ENCODE results near the gene DGKK. TPM values are rescaled to one million over a fixed set of nuclear protein-coding genes. Genes with fewer than 3 reads are reported as not detected.
"Not testable (repeated sequence)": the region's sequence is repeated elsewhere in the genome, so short reads cannot be mapped to it uniquely, and the experiment has no call there.

DGKK gene
- total RNA-seq, 1 donor, result not detected

GRCh38 chrX:50430917-50431575 lies 39.6 kb downstream of the DGKK start:
- DNase-seq (ENCODE audit: low read depth in 2 of 3, low spot score in 2 of 3), result peak in 2 of 3 donors; percentile 0 to 5

DNA sequence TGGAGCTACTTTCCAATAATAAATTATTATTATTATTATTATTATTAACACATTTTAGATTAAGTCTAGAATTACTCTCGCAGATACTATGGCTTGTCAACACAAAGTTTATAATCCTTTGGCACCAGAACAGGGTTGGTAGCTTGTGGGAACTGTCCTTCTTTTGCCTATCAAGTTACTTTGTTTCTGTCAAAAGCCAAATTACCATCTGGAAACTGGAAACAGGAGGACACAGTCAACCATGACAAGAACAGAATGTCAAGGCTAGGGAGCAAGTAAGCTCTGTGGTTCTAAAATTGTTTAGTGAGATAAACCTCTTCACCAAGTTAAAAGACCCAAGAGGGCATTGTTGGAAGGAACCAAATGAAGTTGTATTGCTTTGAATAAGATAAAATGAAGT lies 42.5 kb downstream of the DGKK start:
- DNase-seq (ENCODE audit: low read depth in 2 of 3, low spot score in 2 of 3), result no peak

DNA sequence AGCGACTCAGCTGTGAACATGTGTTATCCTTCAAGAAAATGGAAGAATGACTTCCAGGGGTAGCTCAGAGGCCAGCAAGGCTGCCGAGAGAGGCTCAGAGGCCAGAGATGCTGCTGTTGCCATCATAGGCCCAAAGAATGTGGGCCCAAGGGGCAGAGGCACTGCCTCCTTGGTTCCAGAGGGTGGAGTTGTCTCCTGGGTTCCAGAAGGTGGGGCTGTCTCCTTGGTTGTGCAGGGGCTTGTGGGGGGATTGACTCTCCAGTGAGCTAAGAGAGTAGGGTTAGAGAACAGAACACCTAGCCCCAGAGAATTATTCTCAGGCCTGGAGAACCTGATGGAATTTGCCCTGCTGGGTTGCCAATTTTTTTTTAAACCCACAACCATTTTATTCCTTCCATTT lies 62.6 kb downstream of the DGKK start:
- no peak for DNase-seq (ENCODE audit: low read depth in 2 of 3, low spot score in 2 of 3)

DNA sequence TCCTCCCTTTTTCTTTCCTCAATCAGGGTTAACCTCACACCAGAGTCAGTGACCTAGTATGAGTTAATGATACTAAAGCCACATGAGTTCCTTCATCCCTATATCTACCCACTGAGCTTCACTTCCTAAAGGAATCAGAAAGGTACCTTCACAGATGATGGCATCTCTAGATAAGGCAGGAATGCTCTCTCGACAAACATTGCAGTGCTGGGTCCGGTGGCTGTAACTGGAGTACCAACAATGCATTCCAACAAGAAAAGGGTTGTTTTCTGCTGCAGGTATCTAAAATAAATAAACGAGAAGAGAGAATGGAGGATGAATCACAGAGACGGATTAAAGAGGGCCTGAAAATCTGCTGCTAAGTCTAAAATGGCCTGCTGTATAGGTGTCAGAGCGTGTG lies 66.7 kb downstream of the DGKK start:
- DNase-seq (ENCODE audit: low read depth in 2 of 3, low spot score in 2 of 3), result no peak

- peak in 2 of 3 donors; percentile 1 to 34 for DNase-seq (ENCODE audit: low read depth in 2 of 3, low spot score in 2 of 3)
Measured at GRCh38 chrX:50402886-50403285, 67.7 kb downstream of the DGKK start.

DNA sequence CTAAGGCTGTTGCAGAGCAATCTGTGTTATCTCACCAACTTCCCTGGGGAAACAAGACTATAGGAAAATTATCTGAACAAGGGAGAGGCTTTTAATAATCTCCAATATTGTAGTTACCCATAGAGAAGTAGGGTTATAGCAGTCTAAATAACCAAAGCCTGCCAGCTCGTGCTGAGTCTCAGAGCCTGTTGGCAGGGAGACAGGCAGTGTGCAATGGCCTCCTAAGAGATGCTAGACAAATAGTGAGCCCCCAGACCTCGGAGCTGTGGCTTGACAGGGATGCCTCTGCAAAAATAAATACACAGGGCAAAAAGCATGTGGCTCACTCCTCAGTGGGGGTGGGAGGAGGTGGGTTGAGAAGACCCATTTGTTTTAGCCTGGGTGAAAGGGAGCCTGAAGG lies 76.7 kb downstream of the DGKK start:
- DNase-seq (ENCODE audit: low read depth in 2 of 3, low spot score in 2 of 3), result no peak

- DNase-seq (ENCODE audit: low read depth in 2 of 3, low spot score in 2 of 3), result no peak
Measured at GRCh38 chrX:50386520-50386919, 84.1 kb downstream of the DGKK start.

DNA sequence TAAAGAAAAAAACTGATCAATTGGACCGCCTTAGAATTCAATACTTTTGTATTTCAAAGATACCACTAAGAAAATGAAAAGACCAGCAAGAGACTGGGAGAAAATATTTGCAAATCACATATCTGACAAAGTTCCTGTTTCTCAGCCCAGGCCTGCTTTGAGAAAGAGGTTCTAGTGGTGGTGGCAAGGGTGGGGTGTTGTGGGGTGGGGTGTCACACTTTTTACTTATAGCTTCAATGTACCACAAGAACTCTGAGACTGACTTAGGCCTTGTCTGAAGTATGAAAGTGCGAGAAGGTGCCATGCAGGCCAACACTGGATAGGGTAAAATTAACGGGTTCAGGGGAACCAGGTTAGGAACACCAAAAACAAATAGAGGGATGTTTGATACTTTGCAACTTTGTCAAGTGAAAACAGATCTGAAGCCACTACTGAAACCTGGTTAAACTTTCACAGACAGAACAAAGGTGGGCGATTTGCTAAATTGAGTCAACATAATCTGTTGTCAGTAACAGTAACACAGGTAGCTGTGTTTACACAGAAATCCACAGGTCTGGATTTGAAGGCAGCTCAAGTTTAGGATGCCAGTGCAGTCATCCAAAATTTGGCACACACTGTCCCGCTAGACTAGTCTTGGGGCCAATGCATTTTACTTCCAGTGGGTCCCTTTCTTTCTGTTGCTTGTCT lies 88.8 kb downstream of the DGKK start:
- DNase-seq (ENCODE audit: low read depth in 2 of 3, low spot score in 2 of 3), result no peak

- DNase-seq (ENCODE audit: low read depth in 2 of 3, low spot score in 2 of 3), result no peak
Measured at GRCh38 chrX:50375481-50376267, 95.0 kb downstream of the DGKK start.

DNA sequence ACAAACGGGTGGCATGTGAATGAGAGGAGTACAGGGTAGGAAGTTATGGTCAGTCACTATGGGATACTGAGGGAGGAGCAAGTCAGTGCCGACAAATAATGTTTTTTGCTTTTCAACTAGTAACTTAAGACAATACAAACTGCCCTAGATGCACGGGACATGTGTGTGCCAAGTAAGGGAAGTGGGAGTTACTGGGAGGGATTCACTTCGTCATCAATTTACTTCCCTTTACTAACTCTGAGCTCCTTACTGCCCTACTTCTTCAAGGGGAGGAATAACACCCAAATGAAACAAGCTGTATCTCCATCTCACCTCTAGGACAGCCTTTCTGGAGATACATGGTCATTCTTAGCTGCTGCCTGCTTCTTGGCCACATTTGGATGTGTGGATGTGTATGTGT lies 97.7 kb downstream of the DGKK start:
- no peak for DNase-seq (ENCODE audit: low read depth in 2 of 3, low spot score in 2 of 3)

DNA sequence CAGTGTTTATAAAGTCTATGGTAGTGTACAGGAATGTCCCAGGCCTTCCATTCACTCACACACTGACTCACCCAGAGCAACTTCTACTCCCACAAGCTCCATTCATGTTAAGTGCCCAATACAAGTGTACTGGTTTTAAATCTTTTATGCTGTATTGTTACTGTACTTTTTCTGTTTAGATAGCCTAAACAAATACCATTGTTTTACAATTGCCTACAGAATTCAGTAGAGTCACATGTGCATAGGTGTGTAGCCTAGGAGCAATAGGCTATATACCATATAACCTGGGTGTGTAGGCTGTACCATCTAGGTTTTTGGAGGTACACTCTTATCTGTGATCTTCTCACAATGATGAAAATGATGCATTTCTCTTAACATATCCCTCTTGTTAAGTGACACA lies 126.7 kb downstream of the DGKK start:
- DNase-seq (ENCODE audit: low read depth in 2 of 3, low spot score in 2 of 3), result no peak

DNA sequence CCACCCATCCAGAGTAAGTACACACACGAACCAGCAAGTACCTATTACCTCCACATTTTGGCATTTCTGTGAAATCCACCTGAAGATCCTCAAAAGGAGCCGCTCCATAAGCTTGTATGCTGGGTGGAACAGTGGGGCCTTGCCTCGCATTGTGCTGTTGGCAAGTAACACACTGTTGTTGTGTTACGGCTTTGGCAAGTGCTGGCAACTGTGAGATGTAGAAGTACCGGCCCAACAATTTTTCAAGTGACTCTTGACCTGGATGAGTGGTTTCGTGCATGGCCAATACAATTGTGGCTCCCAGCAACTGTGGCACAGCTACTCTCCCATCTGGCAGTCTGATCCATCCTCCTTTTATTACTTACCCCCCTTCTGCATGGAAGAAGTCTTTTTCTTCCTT lies 137.3 kb downstream of the DGKK start:
- DNase-seq (ENCODE audit: low read depth in 2 of 3, low spot score in 2 of 3), result no peak

GRCh38 chrX:50332668-50333067 lies 138.0 kb downstream of the DGKK start:
- DNase-seq (ENCODE audit: low read depth in 2 of 3, low spot score in 2 of 3), result not testable (repeated sequence)

DNA sequence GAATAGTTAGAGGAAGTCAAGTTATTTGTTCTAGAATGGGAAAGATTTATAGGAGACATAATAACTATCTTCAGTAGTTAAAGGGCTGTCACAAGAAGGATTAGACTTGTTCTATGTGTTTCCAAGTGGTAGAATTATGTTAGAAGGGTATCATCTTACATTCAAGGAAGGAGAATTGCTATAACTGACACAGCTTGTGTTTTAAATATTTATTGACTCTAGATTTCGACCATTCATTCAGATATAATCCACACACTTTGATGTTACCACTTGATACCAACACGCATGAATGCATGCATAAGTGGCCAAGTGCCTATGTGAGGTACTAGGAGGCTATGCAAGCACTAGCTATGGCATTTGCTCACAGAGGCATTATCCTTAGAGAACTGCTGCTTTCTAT lies 143.4 kb downstream of the DGKK start:
- no peak for DNase-seq (ENCODE audit: low read depth in 2 of 3, low spot score in 2 of 3)
